ENCODE results near the gene CYB561D1. TPM values are rescaled to one million over a fixed set of nuclear protein-coding genes. Genes with fewer than 3 reads are reported as not detected.

Gene CYB561D1
- total and polyA plus RNA-seq, 9 of the 15 experiments (the other 6 are each of a cell fraction or from before 2014, with no cell fraction given) = 0.71 to 7.2 (median 3.5) TPM

DNA sequence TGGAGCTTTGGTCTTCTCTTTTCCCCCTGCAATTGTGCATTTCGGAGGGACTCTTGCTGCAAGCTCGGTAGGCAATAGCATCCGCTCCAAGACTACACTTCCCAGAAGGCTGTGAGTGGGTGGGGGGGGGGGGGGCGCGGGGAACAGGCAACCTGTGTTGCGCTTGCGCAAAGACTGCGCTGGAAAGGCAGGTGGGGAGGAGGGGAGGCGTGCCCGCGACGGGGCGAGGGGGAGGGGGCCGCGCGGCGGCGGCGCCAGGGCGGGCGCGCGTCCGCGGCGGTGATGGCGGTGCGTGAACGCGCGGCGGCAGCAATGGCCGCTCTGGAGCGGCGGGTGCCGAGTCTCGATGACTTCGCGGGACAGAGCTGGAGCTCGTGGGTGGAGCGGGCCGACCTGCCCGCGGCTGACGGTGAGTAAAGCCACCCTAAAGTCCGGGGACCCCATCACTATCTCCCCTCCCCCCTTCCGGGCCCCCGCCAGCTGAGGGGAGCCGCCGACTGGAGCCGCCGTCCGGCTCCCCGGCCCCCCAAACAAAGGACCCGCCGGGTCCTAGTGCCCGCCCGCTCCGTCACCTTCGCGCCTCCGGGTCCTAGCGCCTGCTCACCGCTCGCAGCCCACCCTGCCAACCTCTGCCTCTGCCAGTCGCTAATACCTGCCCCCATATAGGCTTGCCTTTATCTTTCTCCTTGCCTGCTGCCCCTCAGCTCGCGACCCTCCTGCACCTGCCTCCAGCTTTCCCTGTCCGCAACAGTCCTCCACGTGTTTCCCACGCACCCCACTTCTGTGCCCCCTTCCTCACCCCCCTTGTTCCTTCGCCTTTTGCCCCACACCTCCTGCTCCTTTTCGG, 10.0 kb upstream of the CYB561D1 start, which contains the start of gene ATXN7L2 (continued):
- TF ChIP-seq, protein P1, sequence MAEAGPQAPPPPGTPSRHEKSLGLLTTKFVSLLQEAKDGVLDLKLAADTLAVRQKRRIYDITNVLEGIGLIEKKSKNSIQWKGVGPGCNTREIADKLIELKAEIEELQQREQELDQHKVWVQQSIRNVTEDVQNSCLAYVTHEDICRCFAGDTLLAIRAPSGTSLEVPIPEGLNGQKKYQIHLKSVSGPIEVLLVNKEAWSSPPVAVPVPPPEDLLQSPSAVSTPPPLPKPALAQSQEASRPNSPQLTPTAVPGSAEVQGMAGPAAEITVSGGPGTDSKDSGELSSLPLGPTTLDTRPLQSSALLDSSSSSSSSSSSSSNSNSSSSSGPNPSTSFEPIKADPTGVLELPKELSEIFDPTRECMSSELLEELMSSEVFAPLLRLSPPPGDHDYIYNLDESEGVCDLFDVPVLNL (CRISPR knock-in tag; IDR thresholded peaks at IDR 0.05; ENCODE audit: low read depth) = no peak
- TF ChIP-seq, protein P2, sequence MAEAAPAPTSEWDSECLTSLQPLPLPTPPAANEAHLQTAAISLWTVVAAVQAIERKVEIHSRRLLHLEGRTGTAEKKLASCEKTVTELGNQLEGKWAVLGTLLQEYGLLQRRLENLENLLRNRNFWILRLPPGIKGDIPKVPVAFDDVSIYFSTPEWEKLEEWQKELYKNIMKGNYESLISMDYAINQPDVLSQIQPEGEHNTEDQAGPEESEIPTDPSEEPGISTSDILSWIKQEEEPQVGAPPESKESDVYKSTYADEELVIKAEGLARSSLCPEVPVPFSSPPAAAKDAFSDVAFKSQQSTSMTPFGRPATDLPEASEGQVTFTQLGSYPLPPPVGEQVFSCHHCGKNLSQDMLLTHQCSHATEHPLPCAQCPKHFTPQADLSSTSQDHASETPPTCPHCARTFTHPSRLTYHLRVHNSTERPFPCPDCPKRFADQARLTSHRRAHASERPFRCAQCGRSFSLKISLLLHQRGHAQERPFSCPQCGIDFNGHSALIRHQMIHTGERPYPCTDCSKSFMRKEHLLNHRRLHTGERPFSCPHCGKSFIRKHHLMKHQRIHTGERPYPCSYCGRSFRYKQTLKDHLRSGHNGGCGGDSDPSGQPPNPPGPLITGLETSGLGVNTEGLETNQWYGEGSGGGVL (CRISPR knock-in tag; IDR thresholded peaks at IDR 0.05) = no peak
- TF ChIP-seq ZKSCAN3 (CRISPR knock-in tag; IDR thresholded peaks at IDR 0.05) (no peak), POLR2H (tag; IDR thresholded peaks at IDR 0.05; ENCODE audit: low read depth) (no peak), TBL1XR1 (IDR thresholded peaks at IDR 0.05; ENCODE audit: low read length in 2 of 2) (no peak; a peak in 1 of 4 replicates), NR1H2 (CRISPR knock-in tag; IDR thresholded peaks at IDR 0.05) (peak; percentile 90; the same call in 1 of the 2 replicates), CCNT2 (IDR thresholded peaks at IDR 0.05; ENCODE audit: borderline replicate concordance, extremely low read depth, insufficient read length, low read depth, low read length) (peak; percentile 92), RAD21 (CRISPR knock-in tag; conservative IDR thresholded peaks at IDR 0.05 in 1 of 2, IDR thresholded peaks at IDR 0.05 in 1 of 2) (peak; percentile 17 to 19; a peak in 1 of 4 replicates), TAF7 (tag; IDR thresholded peaks at IDR 0.05) (peak; percentile 98), ZNF589 (CRISPR knock-in tag; IDR thresholded peaks at IDR 0.05; ENCODE audit: low read depth) (peak; percentile 93), HNRNPK (IDR thresholded peaks at IDR 0.05; ENCODE audit: low read depth, low read length, poor library complexity, severe bottlenecking) (no peak), USF1 (CRISPR knock-in tag; IDR thresholded peaks at IDR 0.05) (peak; percentile 70), ZNF347 (CRISPR knock-in tag; IDR thresholded peaks at IDR 0.05; ENCODE audit: low read depth) (no peak), CREB5 (CRISPR knock-in tag; IDR thresholded peaks at IDR 0.05) (no peak), ZNF445 (CRISPR knock-in tag; IDR thresholded peaks at IDR 0.05; ENCODE audit: low read depth) (0 out of 2 replicates have a peak, but pooled peaks have one; percentile 33)
- TF ChIP-seq, protein P3, sequence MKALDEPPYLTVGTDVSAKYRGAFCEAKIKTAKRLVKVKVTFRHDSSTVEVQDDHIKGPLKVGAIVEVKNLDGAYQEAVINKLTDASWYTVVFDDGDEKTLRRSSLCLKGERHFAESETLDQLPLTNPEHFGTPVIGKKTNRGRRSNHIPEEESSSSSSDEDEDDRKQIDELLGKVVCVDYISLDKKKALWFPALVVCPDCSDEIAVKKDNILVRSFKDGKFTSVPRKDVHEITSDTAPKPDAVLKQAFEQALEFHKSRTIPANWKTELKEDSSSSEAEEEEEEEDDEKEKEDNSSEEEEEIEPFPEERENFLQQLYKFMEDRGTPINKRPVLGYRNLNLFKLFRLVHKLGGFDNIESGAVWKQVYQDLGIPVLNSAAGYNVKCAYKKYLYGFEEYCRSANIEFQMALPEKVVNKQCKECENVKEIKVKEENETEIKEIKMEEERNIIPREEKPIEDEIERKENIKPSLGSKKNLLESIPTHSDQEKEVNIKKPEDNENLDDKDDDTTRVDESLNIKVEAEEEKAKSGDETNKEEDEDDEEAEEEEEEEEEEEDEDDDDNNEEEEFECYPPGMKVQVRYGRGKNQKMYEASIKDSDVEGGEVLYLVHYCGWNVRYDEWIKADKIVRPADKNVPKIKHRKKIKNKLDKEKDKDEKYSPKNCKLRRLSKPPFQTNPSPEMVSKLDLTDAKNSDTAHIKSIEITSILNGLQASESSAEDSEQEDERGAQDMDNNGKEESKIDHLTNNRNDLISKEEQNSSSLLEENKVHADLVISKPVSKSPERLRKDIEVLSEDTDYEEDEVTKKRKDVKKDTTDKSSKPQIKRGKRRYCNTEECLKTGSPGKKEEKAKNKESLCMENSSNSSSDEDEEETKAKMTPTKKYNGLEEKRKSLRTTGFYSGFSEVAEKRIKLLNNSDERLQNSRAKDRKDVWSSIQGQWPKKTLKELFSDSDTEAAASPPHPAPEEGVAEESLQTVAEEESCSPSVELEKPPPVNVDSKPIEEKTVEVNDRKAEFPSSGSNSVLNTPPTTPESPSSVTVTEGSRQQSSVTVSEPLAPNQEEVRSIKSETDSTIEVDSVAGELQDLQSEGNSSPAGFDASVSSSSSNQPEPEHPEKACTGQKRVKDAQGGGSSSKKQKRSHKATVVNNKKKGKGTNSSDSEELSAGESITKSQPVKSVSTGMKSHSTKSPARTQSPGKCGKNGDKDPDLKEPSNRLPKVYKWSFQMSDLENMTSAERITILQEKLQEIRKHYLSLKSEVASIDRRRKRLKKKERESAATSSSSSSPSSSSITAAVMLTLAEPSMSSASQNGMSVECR (CRISPR knock-in tag; IDR thresholded peaks at IDR 0.05) = peak; percentile 97

All from K562 (cell line).